OCI-LY1 (cell line): ENCODE results near the gene ARL14.

Experiments
- H2AFZ ChIP-seq: fragments of 200-600 bp; sonication (generic), shearing (Covaris generic); 2 replicates; pipeline ENCODE4 v1.6.0; 2014; ENCODE audit warnings: antibody characterized with exemption, mild to moderate bottlenecking, low read length
- H3F3A ChIP-seq: fragments of 200-600 bp; sonication (generic), shearing (Covaris generic); 2 replicates; pipeline ENCODE4 v1.6.0; 2014; ENCODE audit warnings: mild to moderate bottlenecking, antibody characterized with exemption, low read length, moderate library complexity; ENCODE audit not compliant: insufficient read depth
- H3K27ac ChIP-seq: fragments of 200-600 bp; sonication (generic); 2 replicates; pipeline ENCODE4 v1.5.1; 2014; ENCODE audit warnings: low read length, mixed run types, mild to moderate bottlenecking, low read depth; ENCODE audit not compliant: poor library complexity, severe bottlenecking
- H3K27me3 ChIP-seq: fragments of 200-600 bp; sonication (generic); 2 replicates; pipeline ENCODE4 v1.6.0; 2014; ENCODE audit warnings: antibody characterized with exemption, mild to moderate bottlenecking, low read length, moderate library complexity; ENCODE audit not compliant: insufficient read depth
- H3K36me3 ChIP-seq: fragments of 200-600 bp; sonication (generic); 2 replicates; pipeline ENCODE4 v1.6.1; 2014; ENCODE audit warnings: mild to moderate bottlenecking, antibody characterized with exemption, low read length, moderate library complexity, mixed read lengths; ENCODE audit not compliant: insufficient read depth
- H3K4me1 ChIP-seq: fragments of 200-600 bp; sonication (generic); 2 replicates; pipeline ENCODE4 v1.5.1; 2014; ENCODE audit warnings: mild to moderate bottlenecking, low read length, moderate library complexity; ENCODE audit not compliant: insufficient read depth, severe bottlenecking
- H3K4me2 ChIP-seq: fragments of 200-600 bp; sonication (generic), shearing (Covaris generic); 2 replicates; pipeline ENCODE4 v1.6.1; 2014; ENCODE audit warnings: low read length
- H3K4me3 ChIP-seq: fragments of 200-600 bp; sonication (generic); 2 replicates; pipeline ENCODE4 v1.5.1; 2014; ENCODE audit warnings: low read length, low read depth, mild to moderate bottlenecking, mixed read lengths; ENCODE audit not compliant: poor library complexity, severe bottlenecking
- H3K79me2 ChIP-seq: fragments of 200-600 bp; shearing (Covaris generic); 2 replicates; pipeline ENCODE4 v1.6.1; 2016; ENCODE audit warnings: mixed run types, low read length, mixed read lengths; ENCODE audit not compliant: insufficient read depth
- H3K9ac ChIP-seq: fragments of 200-600 bp; sonication (generic), shearing (Covaris generic); 2 replicates; pipeline ENCODE4 v1.6.1; 2014; ENCODE audit warnings: mild to moderate bottlenecking, low read length, mixed read lengths
- H3K9me2 ChIP-seq: fragments of 200-600 bp; sonication (generic), shearing (Covaris generic); 2 replicates; pipeline ENCODE4 v1.6.1; 2014; ENCODE audit warnings: low read depth, mild to moderate bottlenecking, low read length, mixed read lengths
- H3K9me3 ChIP-seq: fragments of 200-600 bp; shearing (Covaris generic); 2 replicates; pipeline ENCODE4 v1.6.1; 2014; ENCODE audit warnings: low read length, mixed read lengths
- H4K20me1 ChIP-seq: fragments of 200-600 bp; sonication (generic), shearing (Covaris generic); 2 replicates; pipeline ENCODE4 v1.6.0; 2016; ENCODE audit warnings: mild to moderate bottlenecking, low read length; ENCODE audit not compliant: insufficient read depth
- EZH2 ChIP-seq: fragments of 200-600 bp; sonication (generic), shearing (Covaris generic); IDR thresholded peaks from 2 replicates; pipeline ENCODE4 v1.8.0; 2017; ENCODE audit warnings: borderline replicate concordance, mixed run types, mild to moderate bottlenecking, antibody characterized with exemption, low read length, moderate library complexity, mixed read lengths
- TF ChIP-seq, protein P1 (sequence below): fragments of 200-600 bp; sonication (generic), shearing (Covaris generic); IDR thresholded peaks from 2 replicates; pipeline ENCODE4 v1.5.1; 2017; ENCODE audit warnings: mild to moderate bottlenecking, antibody characterized with exemption, low read length, moderate library complexity, mixed read lengths

ARL14 gene

DNA sequence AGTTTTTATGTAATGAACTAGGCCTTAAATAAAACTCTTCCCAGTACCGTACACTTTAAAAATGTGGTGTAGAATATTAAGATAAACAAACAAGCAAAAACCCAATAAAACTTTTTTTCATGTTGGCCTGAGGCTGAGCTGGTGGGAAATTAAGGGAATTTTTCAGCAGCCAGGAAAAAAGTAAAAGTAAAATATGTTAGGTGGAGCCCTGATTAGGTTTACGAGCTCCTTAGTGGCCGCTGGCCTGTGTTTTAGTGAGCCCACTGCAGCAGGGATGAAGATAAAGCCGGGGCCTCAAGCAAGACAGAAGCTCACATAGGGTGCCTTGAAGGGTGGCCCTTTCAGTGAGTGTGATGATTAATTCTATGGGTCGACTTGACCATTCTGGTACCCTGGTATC lies 16.1 kb upstream of the ARL14 start:
- no peak overlapping the region for H3K4me2 ChIP-seq
- TF ChIP-seq, protein P1, sequence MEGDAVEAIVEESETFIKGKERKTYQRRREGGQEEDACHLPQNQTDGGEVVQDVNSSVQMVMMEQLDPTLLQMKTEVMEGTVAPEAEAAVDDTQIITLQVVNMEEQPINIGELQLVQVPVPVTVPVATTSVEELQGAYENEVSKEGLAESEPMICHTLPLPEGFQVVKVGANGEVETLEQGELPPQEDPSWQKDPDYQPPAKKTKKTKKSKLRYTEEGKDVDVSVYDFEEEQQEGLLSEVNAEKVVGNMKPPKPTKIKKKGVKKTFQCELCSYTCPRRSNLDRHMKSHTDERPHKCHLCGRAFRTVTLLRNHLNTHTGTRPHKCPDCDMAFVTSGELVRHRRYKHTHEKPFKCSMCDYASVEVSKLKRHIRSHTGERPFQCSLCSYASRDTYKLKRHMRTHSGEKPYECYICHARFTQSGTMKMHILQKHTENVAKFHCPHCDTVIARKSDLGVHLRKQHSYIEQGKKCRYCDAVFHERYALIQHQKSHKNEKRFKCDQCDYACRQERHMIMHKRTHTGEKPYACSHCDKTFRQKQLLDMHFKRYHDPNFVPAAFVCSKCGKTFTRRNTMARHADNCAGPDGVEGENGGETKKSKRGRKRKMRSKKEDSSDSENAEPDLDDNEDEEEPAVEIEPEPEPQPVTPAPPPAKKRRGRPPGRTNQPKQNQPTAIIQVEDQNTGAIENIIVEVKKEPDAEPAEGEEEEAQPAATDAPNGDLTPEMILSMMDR, result no peak
- TF ChIP-seq EZH2, result no peak
- no peak overlapping the region for H3K4me3 ChIP-seq
- no peaks in the 10 kb centered on the region for H3K79me2 ChIP-seq
- peaks cover 10% of the 10 kb centered on the region for H3K4me1 ChIP-seq
- H3K9me2 ChIP-seq, result no peaks in the 10 kb centered on the region
- no peak overlapping the region for H3K27ac ChIP-seq
- H3K9ac ChIP-seq, result no peak overlapping the region
- H3F3A ChIP-seq, result no peaks in the 10 kb centered on the region
- no peaks in the 10 kb centered on the region for H3K9me3 ChIP-seq
- no peaks in the 10 kb centered on the region for H4K20me1 ChIP-seq
- no peak overlapping the region for H2AFZ ChIP-seq
- no peaks in the 10 kb centered on the region for H3K27me3 ChIP-seq
- no peaks in the 10 kb centered on the region for H3K36me3 ChIP-seq

DNA sequence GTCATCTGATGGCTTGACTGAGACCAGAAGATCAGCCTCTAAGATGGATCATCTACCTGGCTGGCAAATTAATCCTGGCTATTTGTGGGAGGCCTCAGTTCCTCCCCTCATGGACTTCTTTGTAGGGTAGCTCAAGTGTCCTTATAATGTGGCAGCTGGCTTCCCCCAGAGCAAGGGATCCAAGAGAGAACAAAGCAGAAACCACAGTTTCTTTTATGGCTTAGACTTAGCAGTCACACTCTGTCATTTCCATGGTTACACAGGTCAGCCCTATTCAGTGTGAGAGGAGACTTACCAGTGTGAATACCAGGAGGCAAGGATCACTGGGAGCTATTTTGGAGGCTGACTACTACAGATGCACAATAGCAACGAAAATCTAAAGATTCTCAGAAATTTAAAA lies 15.3 kb upstream of the ARL14 start:
- peaks cover 15% of the 10 kb centered on the region for H3K4me1 ChIP-seq
- H2AFZ ChIP-seq, result no peak overlapping the region
- no peak overlapping the region for H3K27ac ChIP-seq
- TF ChIP-seq, protein P1, result no peak
- TF ChIP-seq EZH2, result no peak
- H3K9me3 ChIP-seq, result no peaks in the 10 kb centered on the region
- H3K79me2 ChIP-seq, result no peaks in the 10 kb centered on the region
- no peaks in the 10 kb centered on the region for H4K20me1 ChIP-seq
- no peaks in the 10 kb centered on the region for H3K27me3 ChIP-seq
- no peak overlapping the region for H3K9ac ChIP-seq
- no peak overlapping the region for H3K4me2 ChIP-seq
- H3K36me3 ChIP-seq, result no peaks in the 10 kb centered on the region
- no peaks in the 10 kb centered on the region for H3K9me2 ChIP-seq
- no peaks in the 10 kb centered on the region for H3F3A ChIP-seq
- H3K4me3 ChIP-seq, result no peak overlapping the region

DNA sequence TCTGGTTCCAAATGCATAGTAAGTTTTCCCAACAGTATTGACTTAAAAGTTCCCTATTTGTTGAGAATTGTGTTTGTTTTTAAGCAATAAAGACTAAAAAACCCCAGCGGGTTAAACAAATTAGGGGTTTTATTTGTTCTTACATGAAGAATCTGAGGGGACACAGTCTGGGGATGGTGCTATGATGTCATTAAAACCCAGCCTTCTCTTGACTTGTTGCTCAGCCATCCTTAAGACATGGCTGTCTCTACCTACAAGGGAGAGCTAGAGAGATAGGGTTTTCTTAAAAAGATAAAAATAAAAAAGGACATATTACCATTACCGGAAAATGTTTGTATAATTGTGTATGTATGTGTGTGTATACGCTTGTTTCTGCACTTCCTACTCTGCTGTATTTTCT lies 11.7 kb upstream of the ARL14 start:
- Histone ChIP-seq H3F3A (no peaks in the 10 kb centered on the region), H3K27me3 (no peaks in the 10 kb centered on the region), H3K9ac (no peak overlapping the region), H3K9me2 (no peaks in the 10 kb centered on the region), H3K36me3 (no peaks in the 10 kb centered on the region), H4K20me1 (no peaks in the 10 kb centered on the region), H3K4me1 (peaks cover 15% of the 10 kb centered on the region), H3K4me2 (no peak overlapping the region; the same call in 1 of the 2 replicates), H2AFZ (no peak overlapping the region), H3K27ac (no peak overlapping the region), H3K9me3 (no peaks in the 10 kb centered on the region), H3K79me2 (no peaks in the 10 kb centered on the region), H3K4me3 (no peak overlapping the region)
- TF ChIP-seq EZH2, result no peak
- TF ChIP-seq, protein P1, result no peak
